ENCODE data around the gene CRYBA2. TPM values are rescaled to one million over a fixed set of nuclear protein-coding genes. Genes with fewer than 3 reads are reported as not detected.

CRYBA2 gene
- total and polyA plus RNA-seq, 9 of the 15 experiments (the other 6 are each of a cell fraction or from before 2014, with no cell fraction given) = 0.11 to 1.8 (median 0.62) TPM; not detected in 5

DNA sequence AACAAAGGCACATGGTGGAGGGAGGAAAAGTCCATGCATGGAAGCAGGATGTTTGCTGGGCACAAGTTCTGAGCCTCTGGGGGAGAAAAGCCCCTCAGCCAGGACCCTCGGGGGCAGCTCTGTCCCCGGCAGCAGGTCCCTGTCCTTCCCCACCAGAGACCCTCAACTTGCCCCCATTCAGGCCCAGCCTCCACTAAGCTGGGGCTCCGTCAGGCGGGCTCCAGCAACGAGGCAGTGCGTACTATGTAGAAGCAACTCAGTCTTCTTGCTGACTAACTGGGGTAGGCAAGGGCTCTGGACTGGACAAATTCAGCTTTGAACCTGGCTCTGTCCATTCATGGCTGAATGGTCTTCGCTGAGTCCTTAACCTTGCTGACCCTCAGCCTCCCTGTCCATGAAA, 25.1 kb upstream of the CRYBA2 start:
- Histone ChIP-seq H2AFZ (ENCODE audit: low read depth, low read length) (no peak overlapping the region), H3K4me2 (ENCODE audit: insufficient read depth, low read length) (no peak overlapping the region), H4K20me1 (replicated peaks; ENCODE audit: control insufficient read depth, insufficient read depth, low read length) (peaks cover 4% of the 10 kb centered on the region; the same call in 1 of the 2 replicates), H3K36me3 (ENCODE audit: control insufficient read depth, insufficient read depth, low read length) (no peaks in the 10 kb centered on the region), H3K79me2 (ENCODE audit: control insufficient read depth, insufficient read depth, low read length) (no peaks in the 10 kb centered on the region), H3K27ac (ENCODE audit: extremely low read depth, low read depth, low read length) (no peak overlapping the region), H3K4me3 (no peak overlapping the region), H3K27me3 (ENCODE audit: control insufficient read depth in 2 of 2, insufficient read depth in 2 of 2, low read length in 2 of 2) (peaks cover 0 to 70% of the 10 kb centered on the region in 2 experiments; a peak in 3 of 5 replicates), H3K4me1 (replicated peaks in 1 of 2; ENCODE audit: control insufficient read depth in 2 of 2, insufficient read depth in 2 of 2, low read length in 2 of 2) (no peaks in the 10 kb centered on the region; a peak in 1 of 5 replicates), H3K9ac (ENCODE audit: insufficient read depth in 1 of 2, low read depth in 2 of 2, low read length in 2 of 2) (no peak overlapping the region), H3K9me3 (replicated peaks; ENCODE audit: control insufficient read depth, insufficient read depth, low read depth, low read length) (no peaks in the 10 kb centered on the region), H3K9me1 (ENCODE audit: control insufficient read depth, insufficient read depth, low read length) (peaks cover 2% of the 10 kb centered on the region)
- CTCF ChIA-PET (ENCODE audit: low intra/inter-chr PET ratio) = no interaction called here
- TF ChIP-seq NR2F6 (CRISPR knock-in tag; IDR thresholded peaks at IDR 0.05) (no peak), ZBTB7A (IDR thresholded peaks at IDR 0.05; ENCODE audit: borderline replicate concordance, control insufficient read depth, low read depth, low read length) (no peak), GTF2A2 (tag; IDR thresholded peaks at IDR 0.05) (no peak), YBX1 (IDR thresholded peaks at IDR 0.05) (no peak), ZBTB43 (CRISPR knock-in tag; IDR thresholded peaks at IDR 0.05) (no peak), KLF16 (IDR thresholded peaks at IDR 0.05) (no peak), ZNF444 (CRISPR knock-in tag; IDR thresholded peaks at IDR 0.05) (no peak), ZNF707 (CRISPR knock-in tag; conservative IDR thresholded peaks at IDR 0.05) (no peak), XRCC5 (IDR thresholded peaks at IDR 0.05; ENCODE audit: low read depth, low read length) (no peak), EGR1 (conservative IDR thresholded peaks at IDR 0.05) (no peak), MCM3 (IDR thresholded peaks at IDR 0.05) (no peak), MEF2A (IDR thresholded peaks at IDR 0.05; ENCODE audit: control insufficient read depth, low read depth, low read length) (no peak)
- TF ChIP-seq, protein P1, sequence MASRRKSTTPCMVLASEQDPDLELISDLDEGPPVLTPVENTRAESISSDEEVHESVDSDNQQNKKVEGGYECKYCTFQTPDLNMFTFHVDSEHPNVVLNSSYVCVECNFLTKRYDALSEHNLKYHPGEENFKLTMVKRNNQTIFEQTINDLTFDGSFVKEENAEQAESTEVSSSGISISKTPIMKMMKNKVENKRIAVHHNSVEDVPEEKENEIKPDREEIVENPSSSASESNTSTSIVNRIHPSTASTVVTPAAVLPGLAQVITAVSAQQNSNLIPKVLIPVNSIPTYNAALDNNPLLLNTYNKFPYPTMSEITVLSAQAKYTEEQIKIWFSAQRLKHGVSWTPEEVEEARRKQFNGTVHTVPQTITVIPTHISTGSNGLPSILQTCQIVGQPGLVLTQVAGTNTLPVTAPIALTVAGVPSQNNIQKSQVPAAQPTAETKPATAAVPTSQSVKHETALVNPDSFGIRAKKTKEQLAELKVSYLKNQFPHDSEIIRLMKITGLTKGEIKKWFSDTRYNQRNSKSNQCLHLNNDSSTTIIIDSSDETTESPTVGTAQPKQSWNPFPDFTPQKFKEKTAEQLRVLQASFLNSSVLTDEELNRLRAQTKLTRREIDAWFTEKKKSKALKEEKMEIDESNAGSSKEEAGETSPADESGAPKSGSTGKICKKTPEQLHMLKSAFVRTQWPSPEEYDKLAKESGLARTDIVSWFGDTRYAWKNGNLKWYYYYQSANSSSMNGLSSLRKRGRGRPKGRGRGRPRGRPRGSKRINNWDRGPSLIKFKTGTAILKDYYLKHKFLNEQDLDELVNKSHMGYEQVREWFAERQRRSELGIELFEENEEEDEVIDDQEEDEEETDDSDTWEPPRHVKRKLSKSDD (conservative IDR thresholded peaks at IDR 0.05; ENCODE audit: low read length) = no peak
- TF ChIP-seq, protein P2, sequence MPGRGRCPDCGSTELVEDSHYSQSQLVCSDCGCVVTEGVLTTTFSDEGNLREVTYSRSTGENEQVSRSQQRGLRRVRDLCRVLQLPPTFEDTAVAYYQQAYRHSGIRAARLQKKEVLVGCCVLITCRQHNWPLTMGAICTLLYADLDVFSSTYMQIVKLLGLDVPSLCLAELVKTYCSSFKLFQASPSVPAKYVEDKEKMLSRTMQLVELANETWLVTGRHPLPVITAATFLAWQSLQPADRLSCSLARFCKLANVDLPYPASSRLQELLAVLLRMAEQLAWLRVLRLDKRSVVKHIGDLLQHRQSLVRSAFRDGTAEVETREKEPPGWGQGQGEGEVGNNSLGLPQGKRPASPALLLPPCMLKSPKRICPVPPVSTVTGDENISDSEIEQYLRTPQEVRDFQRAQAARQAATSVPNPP (IDR thresholded peaks at IDR 0.05; ENCODE audit: borderline replicate concordance, insufficient read depth, insufficient read length) = no peak
- FAIRE-seq = no peak
- 3% methylated on average over 6 of the region's 7 CpGs for WGBS (ENCODE audit: insufficient coverage, low coverage, missing lambda C conversion rate)
- BruUV-seq (replicated peaks) = no TSS peak
- no peak for ATAC-seq
- POLR2A ChIA-PET = interaction anchor here (1.5 kb wide), 1 partner anchor 24 kb away, joined by 4 read pairs; no protein-coding TSS in a partner anchor
- intact Hi-C loops (cut with micrococcal nuclease) (no loop called here), in situ Hi-C loops (cut with MboI) (no loop called here)
- DNase-seq (ENCODE audit: extremely low read depth in 1 of 4, low spot score in 3 of 4) = no peak

Data from K562 (cell line).